Neuronal stem cell (in vitro differentiated cells): Measurements from ENCODE around the gene SGPP2. TPM values are rescaled to one million over a fixed set of nuclear protein-coding genes. Genes with fewer than 3 reads are reported as not detected.

ENCODE experiments used
- DNase-seq: peaks from one replicate; pipeline ENCODE4 v3.0.0-alpha.2; 2013; ENCODE audit warnings: low spot score
- H2AFZ ChIP-seq: one replicate; pipeline ENCODE4 v1.6.1; 2013; ENCODE audit warnings: mild to moderate bottlenecking, low read length, inconsistent platforms
- H2AK5ac ChIP-seq: 2 replicates; pipeline ENCODE4 v1.6.1; 2013; ENCODE audit warnings: low read depth, mild to moderate bottlenecking, inconsistent platforms, low read length, moderate library complexity, mixed read lengths
- H2BK120ac ChIP-seq: 2 replicates; pipeline ENCODE4 v1.6.1; 2013; ENCODE audit warnings: low read depth, mild to moderate bottlenecking, inconsistent platforms, low read length, moderate library complexity, mixed read lengths
- H2BK12ac ChIP-seq: one replicate; pipeline ENCODE4 v1.6.1; 2013; ENCODE audit warnings: low read length, inconsistent platforms
- H2BK15ac ChIP-seq: 2 replicates; pipeline ENCODE4 v1.6.1; 2013; ENCODE audit warnings: mild to moderate bottlenecking, low read length, inconsistent platforms, mixed read lengths
- H2BK5ac ChIP-seq: one replicate; pipeline ENCODE4 v1.6.1; 2013; ENCODE audit warnings: inconsistent platforms, mild to moderate bottlenecking, low read length, moderate library complexity
- H3K14ac ChIP-seq: one replicate; pipeline ENCODE4 v1.6.1; 2013; ENCODE audit warnings: low read length, inconsistent platforms
- H3K18ac ChIP-seq: 2 replicates; pipeline ENCODE4 v1.6.1; 2013; ENCODE audit warnings: low read length, inconsistent platforms
- H3K23ac ChIP-seq: 2 replicates; pipeline ENCODE4 v1.6.1; 2013; ENCODE audit warnings: low read depth, mild to moderate bottlenecking, mixed read lengths, low read length, inconsistent platforms; ENCODE audit not compliant: poor library complexity
- H3K27ac ChIP-seq: replicated peaks from 3 replicates; pipeline ENCODE4 v1.5.1; 2013; ENCODE audit warnings: low read length, inconsistent platforms
- H3K27me3 ChIP-seq, 3 experiments: 2 replicates each; pipeline ENCODE4 v1.6.1; 2013; ENCODE audit warnings: low read length in 3 of 3, mild to moderate bottlenecking in 2 of 3, inconsistent platforms in 1 of 3, low read depth in 1 of 3, mixed read lengths in 1 of 3, moderate library complexity in 1 of 3; ENCODE audit not compliant: control insufficient read depth in 3 of 3, insufficient read depth in 3 of 3
- H3K36me3 ChIP-seq, 2 donors: replicated peaks in 1 of 2; 2 replicates each; pipeline ENCODE4 v1.6.1; 2013; ENCODE audit warnings: low read length in 2 of 2; ENCODE audit not compliant: control insufficient read depth in 2 of 2, insufficient read depth in 2 of 2
- H3K4ac ChIP-seq: 2 replicates; pipeline ENCODE4 v1.6.1; 2013; ENCODE audit warnings: inconsistent platforms, mild to moderate bottlenecking, low read length, moderate library complexity
- H3K4me1 ChIP-seq, 2 donors: 1 replicate in 1 of 2; 2 replicates in 1 of 2; pipeline ENCODE4 v1.6.1; 2013; ENCODE audit warnings: low read length in 2 of 2, low read depth in 1 of 2; ENCODE audit not compliant: control insufficient read depth in 2 of 2, insufficient read depth in 1 of 2
- H3K4me2 ChIP-seq: one replicate; pipeline ENCODE4 v1.6.1; 2013; ENCODE audit warnings: mild to moderate bottlenecking, low read length, inconsistent platforms; ENCODE audit not compliant: insufficient read depth, poor library complexity, severe bottlenecking
- H3K4me3 ChIP-seq, 2 donors: 2 replicates each; pipeline ENCODE4 v1.5.1; 2013; ENCODE audit warnings: low read length in 2 of 2, mild to moderate bottlenecking in 2 of 2, inconsistent platforms in 1 of 2, moderate library complexity in 1 of 2
- H3K79me1 ChIP-seq: one replicate; pipeline ENCODE4 v1.6.1; 2013; ENCODE audit warnings: low read depth, mild to moderate bottlenecking, inconsistent platforms, low read length, moderate library complexity
- H3K9ac ChIP-seq: one replicate; pipeline ENCODE4 v1.6.1; 2013; ENCODE audit warnings: mild to moderate bottlenecking, low read depth, low read length, inconsistent platforms; ENCODE audit not compliant: poor library complexity
- H3K9me3 ChIP-seq, 2 donors: replicated peaks in 1 of 2; 2 replicates each; pipeline versions ENCODE3 to v1.6.1; 2013; ENCODE audit warnings: low read length in 2 of 2, mild to moderate bottlenecking in 2 of 2, inconsistent platforms in 1 of 2, low read depth in 1 of 2, mixed read lengths in 1 of 2, moderate library complexity in 1 of 2; ENCODE audit not compliant: control insufficient read depth in 2 of 2, insufficient read depth in 1 of 2
- H4K8ac ChIP-seq: one replicate; pipeline ENCODE4 v1.6.1; 2013; ENCODE audit warnings: low read depth, mild to moderate bottlenecking, inconsistent platforms, low read length, moderate library complexity
- H4K91ac ChIP-seq: one replicate; pipeline ENCODE4 v1.6.1; 2013; ENCODE audit warnings: low read length, low read depth, mild to moderate bottlenecking, inconsistent platforms; ENCODE audit not compliant: poor library complexity
- WGBS, 2 donors: extraction: QIAGEN DNeasy Blood & Tissue Kit; methylation state at CpG; one replicate each; pipeline ENCODE4 v1.1.7; 2013; ENCODE audit warnings: missing lambda C conversion rate in 2 of 2, mixed read lengths in 1 of 2; ENCODE audit not compliant: insufficient read length in 2 of 2, insufficient replicate concordance in 1 of 2; ENCODE audit errors: extremely low coverage in 2 of 2; 5-methylcytosine and 5-hydroxymethylcytosine counted together
- polyA plus RNA-seq, 2 experiments: library from polyadenylated mRNA; stranded (reverse); fragments of 200-250 nt; gene quantifications; one replicate each; pipeline ENCODE4 v1.2.3, GENCODE V29; 2013

SGPP2 gene
- polyA plus RNA-seq (2013, experiment 1 of 2): not detected
- 0.03 TPM for polyA plus RNA-seq (2013, experiment 2 of 2)

- no peak within 1 kb of the TSS for H2AK5ac ChIP-seq
- H3K4me1 ChIP-seq: peaks cover 0 to 6% of the 10 kb centered on the region in 2 donors
- no peak within 1 kb of the TSS for H2BK12ac ChIP-seq
- peak within 1 kb of the TSS; percentile 83 for H3K4me2 ChIP-seq
- peak within 1 kb of the TSS; percentile 17 for H3K9ac ChIP-seq
- H3K79me1 ChIP-seq: no peaks in the 10 kb centered on the region
- H3K14ac ChIP-seq: no peak within 1 kb of the TSS
- peak within 1 kb of the TSS; percentile 75 for H3K18ac ChIP-seq
- H2BK15ac ChIP-seq: no peak within 1 kb of the TSS
- peak within 1 kb of the TSS; percentile 77 for H2AFZ ChIP-seq
- peaks cover 18 to 74% (median 51%) of the 10 kb centered on the region in 3 experiments for H3K27me3 ChIP-seq
- H3K36me3 ChIP-seq: no peaks in the 10 kb centered on the region
- no peak within 1 kb of the TSS for H2BK5ac ChIP-seq
- H3K4me3 ChIP-seq: peak within 1 kb of the TSS; percentile 20 to 78
- H3K9me3 ChIP-seq: peaks cover 0 to 2% of the 10 kb centered on the region in 2 donors
- no peak within 1 kb of the TSS for H3K27ac ChIP-seq
- no peak within 1 kb of the TSS for H2BK120ac ChIP-seq
- DNase-seq: no peak
- no peak within 1 kb of the TSS for H3K4ac ChIP-seq
- no CpG with 5 or more reads among the region's 61 CpGs for WGBS, 2 donors
- H4K8ac ChIP-seq: no peak within 1 kb of the TSS
- no peak within 1 kb of the TSS for H4K91ac ChIP-seq
- no peak within 1 kb of the TSS for H3K23ac ChIP-seq
These were observed at the start of gene SGPP2 for GRCh38 chr2:222424276-222424728. Gene SGPP2 (plus strand): TSS chr2:222424543. CDS start chr2:222424603, 60 bp downstream.

GRCh38 chr2:222375798-222376197 lies 48.5 kb upstream of the SGPP2 start:
- Histone ChIP-seq H3K4me2 (no peak overlapping the region), H2BK12ac (no peak overlapping the region), H3K4ac (no peak overlapping the region), H3K4me1 (no peaks in the 10 kb centered on the region), H4K8ac (no peak overlapping the region), H3K27ac (no peak overlapping the region), H2BK5ac (no peak overlapping the region), H3K27me3 (no peaks in the 10 kb centered on the region), H3K9ac (no peak overlapping the region), H3K9me3 (peaks cover 0 to 1% of the 10 kb centered on the region in 2 donors), H2BK120ac (no peak overlapping the region), H3K36me3 (no peaks in the 10 kb centered on the region), H2AFZ (no peak overlapping the region), H3K79me1 (no peaks in the 10 kb centered on the region), H3K18ac (no peak overlapping the region), H3K23ac (no peak overlapping the region), H4K91ac (no peak overlapping the region), H3K14ac (no peak overlapping the region), H2BK15ac (no peak overlapping the region), H3K4me3 (no peak overlapping the region), H2AK5ac (no peak overlapping the region)
- WGBS, 2 donors: no CpG with 5 or more reads among the region's 1 CpG
- DNase-seq: no peak

- H3K4me3 ChIP-seq: no peak overlapping the region
- WGBS, 2 donors: 100% methylated on average over 1 of the region's 2 CpGs; no CpG with 5 or more reads in 1 of the 2 donors
These were observed 43.9 kb upstream of the SGPP2 start for GRCh38 chr2:222380456-222380855.

GRCh38 chr2:222381566-222381965 lies 42.8 kb upstream of the SGPP2 start:
- H4K8ac ChIP-seq: no peak overlapping the region
- no peak overlapping the region for H4K91ac ChIP-seq
- no CpG with 5 or more reads among the region's 3 CpGs for WGBS, 2 donors

More at GRCh38 chr2:222380456-222380855, 43.9 kb upstream of the SGPP2 start:
- Histone ChIP-seq H4K8ac (no peak overlapping the region), H2BK15ac (no peak overlapping the region), H4K91ac (no peak overlapping the region), H2AFZ (no peak overlapping the region), H3K4me1 (no peaks in the 10 kb centered on the region), H3K9me3 (no peaks in the 10 kb centered on the region), H3K9ac (no peak overlapping the region), H3K79me1 (no peaks in the 10 kb centered on the region), H3K23ac (no peak overlapping the region), H3K27ac (no peak overlapping the region), H3K4me2 (no peak overlapping the region), H3K4ac (no peak overlapping the region), H3K14ac (no peak overlapping the region), H3K36me3 (no peaks in the 10 kb centered on the region), H2BK120ac (no peak overlapping the region), H3K18ac (no peak overlapping the region), H3K27me3 (no peaks in the 10 kb centered on the region), H2BK5ac (no peak overlapping the region), H2BK12ac (no peak overlapping the region), H2AK5ac (no peak overlapping the region)
- no peak for DNase-seq

More at GRCh38 chr2:222381566-222381965, 42.8 kb upstream of the SGPP2 start:
- Histone ChIP-seq H2AK5ac (no peak overlapping the region), H3K4me2 (no peak overlapping the region), H3K18ac (no peak overlapping the region), H3K79me1 (no peaks in the 10 kb centered on the region), H3K27ac (no peak overlapping the region), H2BK5ac (no peak overlapping the region), H3K9me3 (no peaks in the 10 kb centered on the region), H2AFZ (no peak overlapping the region), H3K4me1 (no peaks in the 10 kb centered on the region), H3K4ac (no peak overlapping the region), H3K9ac (no peak overlapping the region), H3K14ac (no peak overlapping the region), H3K4me3 (no peak overlapping the region), H3K36me3 (no peaks in the 10 kb centered on the region), H3K27me3 (no peaks in the 10 kb centered on the region), H2BK12ac (no peak overlapping the region), H3K23ac (no peak overlapping the region), H2BK120ac (no peak overlapping the region), H2BK15ac (no peak overlapping the region)
- DNase-seq: no peak
